ENCODE results near the gene CLEC17A.
"Not testable (repeated sequence)": the region's sequence is repeated elsewhere in the genome, so short reads cannot be mapped to it uniquely, and the experiment has no call there.

The CLEC17A gene

GRCh38 chr19:14616407-14616806 lies 33.5 kb downstream of the CLEC17A start:
- Histone ChIP-seq H3K4ac (ENCODE audit: low read depth in 1 of 2, low read length in 2 of 2) (no peak overlapping the region), H4K91ac (ENCODE audit: low read length) (no peak overlapping the region), H2BK5ac (ENCODE audit: low read depth, low read length, poor library complexity, severe bottlenecking) (no peak overlapping the region), H3K14ac (ENCODE audit: low read length in 2 of 2) (no peak overlapping the region), H3K4me3 (ENCODE audit: insufficient read depth in 1 of 2, low read depth in 1 of 2, low read length in 2 of 2) (no peak overlapping the region), H2AFZ (ENCODE audit: low read depth, low read length) (no peak overlapping the region), H3K27ac (ENCODE audit: low read length, poor library complexity, severe bottlenecking) (no peak overlapping the region), H3K9me3 (ENCODE audit: control insufficient read depth, low read length) (peaks cover 18% of the 10 kb centered on the region), H2BK15ac (ENCODE audit: low read depth, poor library complexity, severe bottlenecking) (no peak overlapping the region), H3K36me3 (ENCODE audit: control insufficient read depth in 1 of 2, insufficient read depth in 2 of 2, low read depth in 1 of 2, low read length in 2 of 2) (no peaks in the 10 kb centered on the region), H3K9ac (ENCODE audit: low read length) (no peak overlapping the region), H2BK12ac (ENCODE audit: low read length in 2 of 2) (no peak overlapping the region), H2BK120ac (ENCODE audit: low read depth, low read length) (no peak overlapping the region), H4K8ac (ENCODE audit: low read length) (no peak overlapping the region), H3K27me3 (ENCODE audit: control insufficient read depth in 1 of 2, insufficient read depth in 1 of 2, low read length in 2 of 2) (no peaks in the 10 kb centered on the region), H2AK5ac (ENCODE audit: low read length, severe bottlenecking) (no peak overlapping the region), H3K18ac (ENCODE audit: low read depth in 1 of 2, low read length in 2 of 2) (no peak overlapping the region), H3K23ac (ENCODE audit: low read length in 2 of 2) (no peak overlapping the region), H3K4me1 (ENCODE audit: control insufficient read depth, insufficient read depth, low read depth, low read length) (no peaks in the 10 kb centered on the region), H3K79me1 (replicated peaks; ENCODE audit: low read length, poor library complexity, severe bottlenecking) (no peaks in the 10 kb centered on the region), H3K4me2 (ENCODE audit: low read length, poor library complexity, severe bottlenecking) (no peak overlapping the region)
- no peak for DNase-seq
- WGBS, result 79% methylated on average over 3 of the region's 3 CpGs

- H3K4me3 ChIP-seq (ENCODE audit: insufficient read depth in 1 of 2, low read depth in 1 of 2, low read length in 2 of 2), result no peak overlapping the region
- no peak for DNase-seq
- H3K4me2 ChIP-seq (ENCODE audit: low read length, poor library complexity, severe bottlenecking), result no peak overlapping the region
- no peak overlapping the region for H4K91ac ChIP-seq (ENCODE audit: low read length)
- no peak overlapping the region for H2AFZ ChIP-seq (ENCODE audit: low read depth, low read length)
- H3K23ac ChIP-seq (ENCODE audit: low read length in 2 of 2), result no peak overlapping the region
- H2BK120ac ChIP-seq (ENCODE audit: low read depth, low read length), result no peak overlapping the region
- no peak overlapping the region for H3K9ac ChIP-seq (ENCODE audit: low read length)
- no peak overlapping the region for H2BK12ac ChIP-seq (ENCODE audit: low read length in 2 of 2)
- no peak overlapping the region for H2AK5ac ChIP-seq (ENCODE audit: low read length, severe bottlenecking)
- no peak overlapping the region for H2BK15ac ChIP-seq (ENCODE audit: low read depth, poor library complexity, severe bottlenecking)
- H2BK5ac ChIP-seq (ENCODE audit: low read depth, low read length, poor library complexity, severe bottlenecking), result no peak overlapping the region
- no peak overlapping the region for H3K4ac ChIP-seq (ENCODE audit: low read depth in 1 of 2, low read length in 2 of 2)
- H3K27ac ChIP-seq (ENCODE audit: low read length, poor library complexity, severe bottlenecking), result no peak overlapping the region
- no peaks in the 10 kb centered on the region for H3K36me3 ChIP-seq (ENCODE audit: control insufficient read depth in 1 of 2, insufficient read depth in 2 of 2, low read depth in 1 of 2, low read length in 2 of 2)
- H4K8ac ChIP-seq (ENCODE audit: low read length), result no peak overlapping the region
- no peak overlapping the region for H3K18ac ChIP-seq (ENCODE audit: low read depth in 1 of 2, low read length in 2 of 2)
- H3K14ac ChIP-seq (ENCODE audit: low read length in 2 of 2), result no peak overlapping the region
- no peaks in the 10 kb centered on the region for H3K4me1 ChIP-seq (ENCODE audit: control insufficient read depth, insufficient read depth, low read depth, low read length)
- peaks cover 18% of the 10 kb centered on the region for H3K9me3 ChIP-seq (ENCODE audit: control insufficient read depth, low read length)
- no peaks in the 10 kb centered on the region for H3K27me3 ChIP-seq (ENCODE audit: control insufficient read depth in 1 of 2, insufficient read depth in 1 of 2, low read length in 2 of 2)
- no peaks in the 10 kb centered on the region for H3K79me1 ChIP-seq (replicated peaks; ENCODE audit: low read length, poor library complexity, severe bottlenecking)
Measured at GRCh38 chr19:14619404-14619803, 36.5 kb downstream of the CLEC17A start.

- H3K4me3 ChIP-seq (ENCODE audit: insufficient read depth in 1 of 2, low read depth in 1 of 2, low read length in 2 of 2); H3K36me3 ChIP-seq (ENCODE audit: control insufficient read depth in 1 of 2, insufficient read depth in 2 of 2, low read depth in 1 of 2, low read length in 2 of 2); H3K9ac ChIP-seq (ENCODE audit: low read length); H4K91ac ChIP-seq (ENCODE audit: low read length); H2BK12ac ChIP-seq (ENCODE audit: low read length in 2 of 2); H3K79me1 ChIP-seq (replicated peaks; ENCODE audit: low read length, poor library complexity, severe bottlenecking); H3K4me2 ChIP-seq (ENCODE audit: low read length, poor library complexity, severe bottlenecking); H3K27me3 ChIP-seq (ENCODE audit: control insufficient read depth in 1 of 2, insufficient read depth in 1 of 2, low read length in 2 of 2); H2BK15ac ChIP-seq (ENCODE audit: low read depth, poor library complexity, severe bottlenecking); H3K4me1 ChIP-seq (ENCODE audit: control insufficient read depth, insufficient read depth, low read depth, low read length); H3K27ac ChIP-seq (ENCODE audit: low read length, poor library complexity, severe bottlenecking); H3K4ac ChIP-seq (ENCODE audit: low read depth in 1 of 2, low read length in 2 of 2); H2BK120ac ChIP-seq (ENCODE audit: low read depth, low read length); H2AK5ac ChIP-seq (ENCODE audit: low read length, severe bottlenecking); H3K23ac ChIP-seq (ENCODE audit: low read length in 2 of 2); H3K18ac ChIP-seq (ENCODE audit: low read depth in 1 of 2, low read length in 2 of 2); H2AFZ ChIP-seq (ENCODE audit: low read depth, low read length); H3K14ac ChIP-seq (ENCODE audit: low read length in 2 of 2); H4K8ac ChIP-seq (ENCODE audit: low read length); DNase-seq; H2BK5ac ChIP-seq (ENCODE audit: low read depth, low read length, poor library complexity, severe bottlenecking): not testable (repeated sequence)
- H3K9me3 ChIP-seq (ENCODE audit: control insufficient read depth, low read length), result peaks cover 12% of the 10 kb centered on the region
- 64% methylated on average over 5 of the region's 6 CpGs for WGBS
Measured at GRCh38 chr19:14624491-14624890, 41.6 kb downstream of the CLEC17A start.

GRCh38 chr19:14629557-14629956 lies 46.7 kb downstream of the CLEC17A start:
- H2BK12ac ChIP-seq (ENCODE audit: low read length in 2 of 2), result no peak overlapping the region
- H3K18ac ChIP-seq (ENCODE audit: low read depth in 1 of 2, low read length in 2 of 2), result no peak overlapping the region
- H3K9me3 ChIP-seq (ENCODE audit: control insufficient read depth, low read length), result peaks cover 13% of the 10 kb centered on the region
- H2BK15ac ChIP-seq (ENCODE audit: low read depth, poor library complexity, severe bottlenecking), result no peak overlapping the region
- no peak overlapping the region for H3K4ac ChIP-seq (ENCODE audit: low read depth in 1 of 2, low read length in 2 of 2)
- H3K14ac ChIP-seq (ENCODE audit: low read length in 2 of 2), result no peak overlapping the region
- 75% methylated on average over 1 of the region's 1 CpG for WGBS
- H3K27me3 ChIP-seq (ENCODE audit: control insufficient read depth in 1 of 2, insufficient read depth in 1 of 2, low read length in 2 of 2), result no peaks in the 10 kb centered on the region
- H2BK5ac ChIP-seq (ENCODE audit: low read depth, low read length, poor library complexity, severe bottlenecking), result no peak overlapping the region
- no peak overlapping the region for H2AK5ac ChIP-seq (ENCODE audit: low read length, severe bottlenecking)
- H3K79me1 ChIP-seq (replicated peaks; ENCODE audit: low read length, poor library complexity, severe bottlenecking), result no peaks in the 10 kb centered on the region
- H3K9ac ChIP-seq (ENCODE audit: low read length), result no peak overlapping the region
- H4K8ac ChIP-seq (ENCODE audit: low read length), result no peak overlapping the region
- H2AFZ ChIP-seq (ENCODE audit: low read depth, low read length), result no peak overlapping the region
- H3K4me3 ChIP-seq (ENCODE audit: insufficient read depth in 1 of 2, low read depth in 1 of 2, low read length in 2 of 2), result no peak overlapping the region
- no peak overlapping the region for H3K27ac ChIP-seq (ENCODE audit: low read length, poor library complexity, severe bottlenecking)
- no peaks in the 10 kb centered on the region for H3K4me1 ChIP-seq (ENCODE audit: control insufficient read depth, insufficient read depth, low read depth, low read length)
- H3K23ac ChIP-seq (ENCODE audit: low read length in 2 of 2), result no peak overlapping the region
- H3K36me3 ChIP-seq (ENCODE audit: control insufficient read depth in 1 of 2, insufficient read depth in 2 of 2, low read depth in 1 of 2, low read length in 2 of 2), result no peaks in the 10 kb centered on the region
- no peak overlapping the region for H2BK120ac ChIP-seq (ENCODE audit: low read depth, low read length)
- no peak overlapping the region for H3K4me2 ChIP-seq (ENCODE audit: low read length, poor library complexity, severe bottlenecking)
- no peak overlapping the region for H4K91ac ChIP-seq (ENCODE audit: low read length)
- no peak for DNase-seq

Measured in mesenchymal stem cell (in vitro differentiated cells and primary cell).